Measurements from ENCODE around the gene ANKS1A.

DNA sequence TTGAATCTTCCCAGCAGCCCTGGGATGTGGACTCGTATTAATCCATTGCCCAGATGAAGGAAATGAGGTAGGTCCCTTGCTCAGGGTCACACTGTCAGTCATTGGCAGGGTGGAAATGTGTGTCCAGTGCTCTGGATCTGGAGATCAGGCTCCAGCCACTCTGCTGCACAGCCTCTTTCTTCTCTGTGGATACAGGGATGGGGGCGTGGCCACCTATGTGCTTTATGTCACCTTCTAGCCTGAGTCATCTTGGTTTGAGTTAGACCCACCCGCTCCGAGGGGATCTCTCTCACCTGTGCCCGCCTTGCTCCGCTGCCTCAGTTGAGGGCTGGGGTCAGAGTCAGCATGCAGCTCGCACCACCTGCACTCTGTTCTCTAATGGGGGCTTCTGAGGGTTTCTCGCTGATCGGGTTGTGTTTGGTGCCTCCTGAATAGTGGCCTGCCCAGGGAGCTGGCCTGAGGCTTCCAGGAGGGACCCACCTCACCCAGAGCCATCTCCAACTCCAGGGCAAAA lies 172.1 kb downstream of the ANKS1A start:
- TF ChIP-seq, protein P1, sequence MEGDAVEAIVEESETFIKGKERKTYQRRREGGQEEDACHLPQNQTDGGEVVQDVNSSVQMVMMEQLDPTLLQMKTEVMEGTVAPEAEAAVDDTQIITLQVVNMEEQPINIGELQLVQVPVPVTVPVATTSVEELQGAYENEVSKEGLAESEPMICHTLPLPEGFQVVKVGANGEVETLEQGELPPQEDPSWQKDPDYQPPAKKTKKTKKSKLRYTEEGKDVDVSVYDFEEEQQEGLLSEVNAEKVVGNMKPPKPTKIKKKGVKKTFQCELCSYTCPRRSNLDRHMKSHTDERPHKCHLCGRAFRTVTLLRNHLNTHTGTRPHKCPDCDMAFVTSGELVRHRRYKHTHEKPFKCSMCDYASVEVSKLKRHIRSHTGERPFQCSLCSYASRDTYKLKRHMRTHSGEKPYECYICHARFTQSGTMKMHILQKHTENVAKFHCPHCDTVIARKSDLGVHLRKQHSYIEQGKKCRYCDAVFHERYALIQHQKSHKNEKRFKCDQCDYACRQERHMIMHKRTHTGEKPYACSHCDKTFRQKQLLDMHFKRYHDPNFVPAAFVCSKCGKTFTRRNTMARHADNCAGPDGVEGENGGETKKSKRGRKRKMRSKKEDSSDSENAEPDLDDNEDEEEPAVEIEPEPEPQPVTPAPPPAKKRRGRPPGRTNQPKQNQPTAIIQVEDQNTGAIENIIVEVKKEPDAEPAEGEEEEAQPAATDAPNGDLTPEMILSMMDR (IDR thresholded peaks at IDR 0.05 in 4 of 5, conservative IDR thresholded peaks at IDR 0.05 in 1 of 5): no peak
- TF ChIP-seq POLR2A (IDR thresholded peaks at IDR 0.05): no peak
